ENCODE data around the gene HSD3B1.

DNA sequence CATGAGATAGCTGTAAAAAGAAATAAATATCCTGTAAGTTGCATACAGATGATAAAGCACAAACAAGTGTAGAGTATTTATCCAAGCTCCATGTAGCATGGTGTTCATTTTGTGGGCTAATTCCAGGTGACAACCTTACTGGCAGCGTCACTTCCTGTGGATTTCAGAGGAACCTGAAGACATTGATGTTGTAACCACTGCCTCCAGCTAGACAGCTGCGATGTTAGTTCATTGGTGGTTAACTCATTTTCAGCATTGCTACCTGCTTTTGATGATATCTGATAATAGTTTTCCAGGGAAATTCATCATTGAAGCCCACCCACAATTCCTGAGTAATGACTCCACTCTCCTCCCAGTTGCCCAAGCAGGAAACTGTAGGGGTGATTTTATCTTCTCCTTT is 3.0 kb downstream of the HSD3B1 start:
- TF ChIP-seq CTCF (IDR thresholded peaks at IDR 0.05) = no peak
- no peak for TF ChIP-seq POLR2A (IDR thresholded peaks at IDR 0.05)

Measured in breast epithelium (tissue), 3 donors.